Heart left ventricle (tissue), 16 donors: Measurements from ENCODE around the gene NLGN2. TPM values are rescaled to one million over a fixed set of nuclear protein-coding genes. Genes with fewer than 3 reads are reported as not detected.

Experiments
- ATAC-seq, 4 donors: fragments of 200-7000 bp; cut with Tn5 transposase; one replicate each; pipeline ENCODE4 v1.9.1; 2020 to 2022; ENCODE audit warnings: moderate library complexity in 4 of 4, mild to moderate bottlenecking in 3 of 4, moderate number of reproducible peaks in 1 of 4
- DNase-seq, 5 donors: peaks; one replicate each; pipeline ENCODE4 v3.0.0-alpha.2; 2020
- H3K27ac ChIP-seq, 12 donors: fragments of 200-600 bp; sonication (generic) in 4 of 12; one replicate each; pipeline versions ENCODE4 v1.5.0 to v1.8.0; 2016 to 2022; ENCODE audit warnings: mild to moderate bottlenecking in 2 of 12
- H3K27me3 ChIP-seq, 9 donors: fragments of 200-600 bp; sonication (generic) in 2 of 9; one replicate each; pipeline versions ENCODE4 v1.5.1 to v1.8.0; 2016 to 2022; ENCODE audit warnings: mild to moderate bottlenecking in 3 of 9
- H3K36me3 ChIP-seq, 9 donors: fragments of 200-600 bp; sonication (generic) in 2 of 9; one replicate each; pipeline versions ENCODE4 v1.5.0 to v1.8.0; 2018 to 2022; ENCODE audit warnings: mild to moderate bottlenecking in 2 of 9
- H3K4me1 ChIP-seq, 12 donors: fragments of 200-600 bp; sonication (generic) in 4 of 12; one replicate each; pipeline versions ENCODE4 v1.5.0 to v1.8.0; 2016 to 2022; ENCODE audit warnings: mild to moderate bottlenecking in 3 of 12
- H3K4me3 ChIP-seq, 12 donors: fragments of 200-600 bp; sonication (generic) in 4 of 12; one replicate each; pipeline versions ENCODE4 v1.5.0 to v1.8.0; 2017 to 2022; ENCODE audit warnings: mild to moderate bottlenecking in 9 of 12, moderate library complexity in 4 of 12
- H3K9me3 ChIP-seq, 12 donors: fragments of 200-600 bp; sonication (generic) in 4 of 12; one replicate each; pipeline versions ENCODE4 v1.5.0 to v1.8.0; 2016 to 2022; ENCODE audit warnings: mild to moderate bottlenecking in 1 of 12
- POLR2A ChIP-seq, 2 donors: fragments of 450-650 bp; IDR thresholded peaks; one replicate each; pipeline ENCODE4 v1.6.1; 2017; ENCODE audit warnings: antibody characterized with exemption in 2 of 2, mild to moderate bottlenecking in 2 of 2, moderate library complexity in 2 of 2
- WGBS, 4 donors: extraction: QIAGEN DNeasy Blood & Tissue Kit in 2 of 4; methylation state at CpG; one replicate each; pipeline versions ENCODE4 v1.1.5 to v1.1.7; 2013 to 2018; 5-methylcytosine and 5-hydroxymethylcytosine counted together
- intact Hi-C, 10 donors: fragments of 100-400 bp; cut with DNase I; formaldehyde crosslinking; loops; one replicate each; pipeline versions ENCODE4 v1.11.1 to v1.14.2; 2022
- polyA plus RNA-seq, 2 donors: library from polyadenylated mRNA; stranded (reverse); fragments of 200-250 nt; gene quantifications; one replicate each; pipeline ENCODE4 v1.2.3, GENCODE V29; 2013
- total RNA-seq, 9 donors: library from RNA; depleted of rRNA in 2 of 9; stranded (reverse); fragments of >200 nt in 2 of 9; fragmentation: NEBNext Ultra II Directional in 3 of 9; extraction: Animal tissue kit (Norgen Biotek cat#: 25700) in 3 of 9; gene quantifications; one replicate each; pipeline versions ENCODE4 v1.1.0 to v1.2.4, GENCODE V29; 2016 to 2023
- TF ChIP-seq, protein P1 (sequence below), 12 donors: fragments of 200-600 bp; sonication (generic) in 4 of 12; IDR thresholded peaks; one replicate each; pipeline versions ENCODE4 v1.5.0 to v1.8.0; 2018 to 2022; ENCODE audit warnings: antibody characterized with exemption in 12 of 12, mild to moderate bottlenecking in 5 of 12
- donor health status: ischemic (EF 13 %, LVEDD 7.1; RV severe dilation, severe dysfunction).
- donor health status: healthy with polysubstance abuse.
- donor health status: DM: no; HTN: yes; CAD: no.
- donor health status: DM: no; HTN: no; CAD: no.
- donor health status: ischemic (EF 25% LVEDD 6.9; RV normal size, moderate dysfunction).
- donor health status: ischemic (EF 25% LVEDD 5.7; RV mildly dilated, moderate dysfunction).
- donor health status: healthy.
- donor health status: DM: yes; HTN: yes; CAD: no.
- donor health status: ischemic (EF 35%, LVEDD 5.7; RV mildly dilated, moderate dysfunction).
- donor health status: nonischemic (EF 11% LVEDD 7.7; RV severe dilation, severe dysfunction).
- donor health status: DM: yes; HTN: yes; CAD: no.
- donor health status: PGD.
- donor health status: ischemic (EF 29% LVEDD 5.4; RV normal size, mild dysfunction).
- donor health status: nonischemic (EF 23%, LVEDD 6.1; RV moderate dilation, normal function).

The NLGN2 gene
- total and polyA plus RNA-seq, 11 donors, result 3.5 to 12.9 (median 7.3) TPM

DNA sequence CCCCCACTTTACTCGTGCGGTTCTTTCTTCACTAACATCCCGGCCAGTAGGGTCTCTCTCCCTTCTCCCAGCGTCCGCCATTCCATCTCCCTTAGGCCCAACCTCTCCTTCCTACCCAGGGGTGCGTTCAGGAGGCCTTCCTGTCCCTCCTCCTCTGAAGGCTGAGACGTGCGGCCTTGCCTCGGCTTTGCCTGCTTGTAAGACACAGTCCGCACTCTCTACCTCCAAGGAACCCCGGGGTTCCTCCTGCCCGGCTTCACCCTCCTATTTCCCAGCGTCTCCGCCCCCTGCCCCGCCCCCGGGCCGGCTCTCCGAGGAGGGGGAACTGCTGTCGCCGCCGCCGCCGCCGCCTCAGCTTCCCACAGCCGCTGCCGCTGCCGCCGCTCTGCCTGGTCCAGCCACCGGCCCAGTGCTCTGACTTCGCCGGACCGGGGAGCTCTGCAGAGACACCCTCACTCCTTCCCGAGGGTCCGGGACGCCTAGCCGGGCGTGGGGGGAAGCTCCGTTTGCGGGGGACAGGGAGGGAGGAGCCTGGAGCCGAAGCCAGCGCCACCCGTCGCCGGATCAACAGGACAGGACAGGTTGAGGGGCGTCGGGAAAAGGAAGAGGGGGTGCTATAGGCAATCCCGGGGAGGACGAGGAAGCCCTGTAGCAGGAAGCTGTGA lies 30.4 kb downstream of the NLGN2 start:
- peak overlapping the region in 11 of 12 donors; percentile 29 to 75 (median 51) for H3K4me3 ChIP-seq

DNA sequence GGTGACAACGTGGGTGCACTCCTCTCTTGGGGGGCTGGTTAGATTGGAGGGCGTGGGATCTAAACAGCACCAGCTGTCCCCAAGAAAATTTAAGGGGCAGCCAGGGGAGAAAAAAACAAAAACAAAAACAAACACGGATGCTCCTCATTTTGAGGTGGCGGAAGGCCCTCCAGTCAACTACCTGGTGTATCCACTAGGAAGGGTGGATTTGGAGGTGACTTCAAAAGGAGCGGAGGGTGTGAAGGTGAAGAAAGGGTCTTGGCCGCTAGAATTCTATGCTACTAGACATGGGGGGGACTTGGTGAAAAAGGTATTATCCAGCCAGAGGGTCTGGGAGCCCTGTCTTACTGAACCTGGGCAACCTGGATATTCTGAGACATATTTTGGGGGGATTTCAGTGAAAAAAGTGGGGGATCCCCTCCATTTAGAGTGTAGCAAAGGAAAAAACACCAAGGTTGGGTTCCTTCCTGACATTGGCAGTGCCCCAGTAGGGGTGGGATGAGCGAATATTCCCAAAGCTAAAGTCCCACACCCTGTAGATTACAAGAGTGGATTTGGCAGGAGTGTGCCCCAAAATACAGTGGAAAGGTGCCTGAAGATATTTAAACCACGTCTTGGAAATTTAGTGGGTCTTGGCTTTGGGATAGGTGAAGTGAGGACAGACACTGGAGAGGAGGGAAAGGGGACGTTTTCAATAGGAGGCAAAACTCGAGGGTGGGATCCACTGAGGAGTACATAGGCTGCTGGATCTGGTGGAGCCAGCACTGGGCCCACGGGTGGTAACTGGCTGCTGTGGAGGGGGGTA lies 31.2 kb downstream of the NLGN2 start:
- H3K36me3 ChIP-seq, result no peaks in the 10 kb centered on the region
- H3K4me3 ChIP-seq, result peak overlapping the region in 10 of 12 donors; percentile 29 to 75 (median 53)
- ATAC-seq, result no peak
- no peak for DNase-seq
- intact Hi-C loops, result loop anchor here in 7 of 10 donors (1.0 to 10.0 kb wide), 10 partner anchors 37 to 248 kb away; partner anchors contain the start of genes TMEM95 (in 5 of the 7), POLR2A (in 3 of the 7), SLC35G6 (in 3 of the 7) and KCTD11 (in 2 of the 7)
- 58 to 64% (median 59%) methylated on average over 11 of the region's 11 CpGs for WGBS, 4 donors
- H3K4me1 ChIP-seq, result peaks cover 4 to 63% (median 45%) of the 10 kb centered on the region in 12 donors
- peak overlapping the region in 4 of 12 donors; percentile 43 to 71 (median 50) for H3K27ac ChIP-seq
- H3K27me3 ChIP-seq, result peaks cover 0 to 44% (median 8%) of the 10 kb centered on the region in 9 donors
- TF ChIP-seq, protein P1, sequence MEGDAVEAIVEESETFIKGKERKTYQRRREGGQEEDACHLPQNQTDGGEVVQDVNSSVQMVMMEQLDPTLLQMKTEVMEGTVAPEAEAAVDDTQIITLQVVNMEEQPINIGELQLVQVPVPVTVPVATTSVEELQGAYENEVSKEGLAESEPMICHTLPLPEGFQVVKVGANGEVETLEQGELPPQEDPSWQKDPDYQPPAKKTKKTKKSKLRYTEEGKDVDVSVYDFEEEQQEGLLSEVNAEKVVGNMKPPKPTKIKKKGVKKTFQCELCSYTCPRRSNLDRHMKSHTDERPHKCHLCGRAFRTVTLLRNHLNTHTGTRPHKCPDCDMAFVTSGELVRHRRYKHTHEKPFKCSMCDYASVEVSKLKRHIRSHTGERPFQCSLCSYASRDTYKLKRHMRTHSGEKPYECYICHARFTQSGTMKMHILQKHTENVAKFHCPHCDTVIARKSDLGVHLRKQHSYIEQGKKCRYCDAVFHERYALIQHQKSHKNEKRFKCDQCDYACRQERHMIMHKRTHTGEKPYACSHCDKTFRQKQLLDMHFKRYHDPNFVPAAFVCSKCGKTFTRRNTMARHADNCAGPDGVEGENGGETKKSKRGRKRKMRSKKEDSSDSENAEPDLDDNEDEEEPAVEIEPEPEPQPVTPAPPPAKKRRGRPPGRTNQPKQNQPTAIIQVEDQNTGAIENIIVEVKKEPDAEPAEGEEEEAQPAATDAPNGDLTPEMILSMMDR (IDR thresholded peaks at IDR 0.05), result no peak
- no peak for TF ChIP-seq POLR2A (IDR thresholded peaks at IDR 0.05)
- no peaks in the 10 kb centered on the region for H3K9me3 ChIP-seq

More for the DNA sequence above, 30.4 kb downstream of the NLGN2 start:
- peaks cover 0 to 44% (median 8%) of the 10 kb centered on the region in 9 donors for H3K27me3 ChIP-seq
- no peaks in the 10 kb centered on the region for H3K36me3 ChIP-seq
- 14 to 22% (median 18%) methylated on average over 32 to 48 of the region's 48 CpGs for WGBS, 4 donors
- DNase-seq, result peak; percentile 75 to 91 (median 81)
- no peaks in the 10 kb centered on the region for H3K9me3 ChIP-seq
- ATAC-seq, result peak in 3 of 4 donors; percentile 4 to 19 (median 6)
- peaks cover 4 to 63% (median 45%) of the 10 kb centered on the region in 12 donors for H3K4me1 ChIP-seq
- TF ChIP-seq, protein P1 (IDR thresholded peaks at IDR 0.05), result no peak
- no peak for TF ChIP-seq POLR2A (IDR thresholded peaks at IDR 0.05)
- H3K27ac ChIP-seq, result peak overlapping the region in 8 of 12 donors; percentile 32 to 71 (median 48)
- intact Hi-C loops, result loop anchor here (1.0 to 10.0 kb wide), 18 partner anchors 36 to 249 kb away; partner anchors contain the start of genes SENP3 (in 9 of the 10), POLR2A (in 6 of the 10), TMEM95 (in 6 of the 10) and KCTD11 (in 4 of the 10)

DNA sequence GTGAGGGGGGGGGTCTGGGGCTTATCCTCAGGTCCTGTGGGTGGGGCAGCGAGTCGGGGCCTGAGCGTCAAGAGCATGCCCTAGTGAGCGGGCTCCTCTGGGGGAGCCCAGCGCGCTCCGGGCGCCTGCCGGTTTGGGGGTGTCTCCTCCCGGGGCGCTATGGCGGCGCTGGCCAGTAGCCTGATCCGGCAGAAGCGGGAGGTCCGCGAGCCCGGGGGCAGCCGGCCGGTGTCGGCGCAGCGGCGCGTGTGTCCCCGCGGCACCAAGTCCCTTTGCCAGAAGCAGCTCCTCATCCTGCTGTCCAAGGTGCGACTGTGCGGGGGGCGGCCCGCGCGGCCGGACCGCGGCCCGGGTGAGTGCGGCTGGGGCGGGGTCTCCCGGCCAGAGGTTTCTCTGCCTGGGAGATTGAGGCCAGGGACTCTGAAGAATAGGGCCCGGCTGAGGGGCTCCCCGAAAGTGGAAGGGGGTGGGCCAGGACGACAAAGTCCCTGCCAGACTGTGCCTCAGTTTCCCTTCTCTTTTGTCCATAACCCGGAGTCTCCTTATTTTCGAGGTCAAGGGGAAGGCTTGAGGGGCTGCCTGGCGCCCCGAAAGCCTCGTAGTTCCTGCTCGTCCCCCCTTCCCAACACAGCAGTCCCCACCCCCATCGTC lies 31.9 kb downstream of the NLGN2 start, which contains the start of gene FGF11:
TSS of gene FGF11 (plus strand) at position 51 of the 651 bp plus-strand sequence. CDS start at position 160, 109 bp downstream.
- intact Hi-C loops, result loop anchor here in 9 of 10 donors (5.0 to 10.0 kb wide), 11 partner anchors 37 to 405 kb away; partner anchors contain the start of genes TMEM95 (in 5 of the 9), POLR2A (in 3 of the 9), SLC35G6 (in 3 of the 9) and ZBTB4 (in 3 of the 9)
- TF ChIP-seq, protein P1 (IDR thresholded peaks at IDR 0.05), result no peak
- TF ChIP-seq POLR2A (IDR thresholded peaks at IDR 0.05), result no peak
- H3K4me3 ChIP-seq, result peak within 1 kb of the TSS; percentile 2 to 75 (median 50)
- DNase-seq (peak in 1 of 5 donors; percentile 29), ATAC-seq (no peak)
- H3K27ac ChIP-seq, result peak within 1 kb of the TSS in 8 of 12 donors; percentile 32 to 71 (median 48)
- H3K9me3 ChIP-seq, result no peaks in the 10 kb centered on the region
- H3K27me3 ChIP-seq, result peaks cover 0 to 44% (median 8%) of the 10 kb centered on the region in 9 donors
- H3K36me3 ChIP-seq, result no peaks in the 10 kb centered on the region
- peaks cover 4 to 64% (median 45%) of the 10 kb centered on the region in 12 donors for H3K4me1 ChIP-seq
- WGBS, 4 donors, result 4 to 7% (median 4%) methylated on average over 19 to 50 of the region's 50 CpGs
